SIG-M5 treated with dmso at 0.1 percent for 504 hours (cell line): Measurements from ENCODE around the gene KLK7.

Experiments
- DNase-seq: peaks from one replicate; lab custom pipeline; 2025; ENCODE audit not compliant: unreplicated experiment; lab: John Stamatoyannopoulos, UW

KLK7 gene

DNA sequence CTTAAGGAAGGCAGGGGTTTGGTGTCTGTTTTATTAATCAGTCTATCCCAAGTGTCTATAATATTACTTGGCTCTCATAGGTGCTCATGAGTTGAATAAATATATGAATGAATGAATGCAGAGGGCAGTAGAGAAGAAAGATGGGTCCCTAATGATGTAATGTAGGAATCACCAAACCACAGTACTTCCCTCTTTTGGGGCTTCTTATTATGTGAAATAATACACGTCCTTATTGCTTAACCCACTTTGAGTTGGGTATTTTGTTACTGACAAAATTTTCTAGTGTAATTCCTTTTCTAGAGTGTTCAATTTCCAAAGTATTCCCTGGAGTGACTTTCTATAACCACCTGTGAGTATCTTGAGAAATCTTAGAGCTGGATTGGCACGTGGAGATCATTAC lies 44.1 kb downstream of the KLK7 start:
- peak; percentile 15 for DNase-seq

DNA sequence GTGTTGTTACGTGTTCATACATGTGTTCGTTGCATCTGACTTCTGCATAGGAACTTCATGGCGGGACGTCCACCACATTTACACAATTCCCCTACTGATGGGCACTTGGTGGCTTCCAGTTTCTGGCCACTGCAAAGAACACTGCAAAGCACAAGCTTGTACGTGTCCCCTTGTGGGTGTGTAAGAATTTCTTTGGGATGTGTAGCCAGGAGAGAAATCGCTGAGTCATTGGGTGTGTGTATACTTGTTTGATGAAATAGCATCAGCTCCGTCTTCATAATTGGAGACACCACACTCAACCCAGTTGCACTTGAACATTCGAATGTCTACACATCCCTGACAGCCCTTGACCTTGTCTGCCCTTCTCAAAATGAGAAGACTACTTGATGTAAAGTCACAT lies 50.1 kb downstream of the KLK7 start:
- DNase-seq = peak; percentile 11

DNA sequence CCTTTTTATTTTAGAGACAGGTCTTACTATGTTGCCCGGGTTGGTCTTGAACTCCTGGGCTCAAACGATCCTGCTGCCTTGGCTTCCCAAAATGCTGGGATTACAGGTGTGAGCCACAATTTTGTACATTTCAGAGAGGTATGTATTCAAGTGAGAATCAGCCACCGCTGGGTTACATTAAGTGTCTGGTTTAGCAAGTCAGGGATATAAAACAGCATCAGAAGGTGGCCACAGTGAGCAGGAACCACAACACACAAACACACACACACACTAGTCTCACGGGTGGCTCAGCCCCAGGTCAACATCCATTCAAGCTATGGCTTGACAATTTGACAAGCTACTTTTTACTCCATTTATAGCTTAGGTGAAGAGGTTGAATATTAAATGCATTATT lies 51.0 kb downstream of the KLK7 start:
- DNase-seq = peak; percentile 3

DNA sequence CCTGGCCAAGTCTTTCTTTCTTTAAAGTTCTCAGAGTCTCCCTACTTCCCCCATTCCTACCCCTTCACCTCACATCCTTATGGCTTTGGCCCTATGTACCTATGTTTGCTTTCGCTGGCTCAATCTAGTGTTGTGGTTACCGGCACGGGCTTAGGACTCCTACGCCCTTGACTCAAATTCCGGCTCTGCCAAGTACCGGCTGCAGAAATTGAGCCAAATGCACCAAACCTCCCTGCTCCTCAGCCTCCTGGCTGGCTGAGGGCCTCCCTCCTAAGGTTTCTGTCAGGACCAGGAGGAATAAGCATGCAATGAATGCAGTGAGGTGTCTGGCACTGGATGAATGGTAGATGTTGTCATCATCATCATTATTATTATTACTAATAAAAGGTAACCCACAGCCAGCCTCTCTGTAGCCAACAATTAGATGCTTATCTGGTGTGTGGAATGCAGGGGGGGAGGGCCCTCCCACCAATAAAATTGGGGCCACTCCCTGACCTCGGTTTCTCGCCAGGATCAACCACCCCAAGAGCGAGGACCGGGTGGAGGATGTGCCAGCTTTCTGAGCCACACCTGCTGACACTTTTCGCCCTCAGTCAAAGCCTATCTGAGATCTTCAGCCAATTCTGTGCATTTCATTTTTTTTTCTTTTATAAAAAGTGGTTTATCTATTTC lies 51.6 kb downstream of the KLK7 start:
- DNase-seq = peak; percentile 9

DNA sequence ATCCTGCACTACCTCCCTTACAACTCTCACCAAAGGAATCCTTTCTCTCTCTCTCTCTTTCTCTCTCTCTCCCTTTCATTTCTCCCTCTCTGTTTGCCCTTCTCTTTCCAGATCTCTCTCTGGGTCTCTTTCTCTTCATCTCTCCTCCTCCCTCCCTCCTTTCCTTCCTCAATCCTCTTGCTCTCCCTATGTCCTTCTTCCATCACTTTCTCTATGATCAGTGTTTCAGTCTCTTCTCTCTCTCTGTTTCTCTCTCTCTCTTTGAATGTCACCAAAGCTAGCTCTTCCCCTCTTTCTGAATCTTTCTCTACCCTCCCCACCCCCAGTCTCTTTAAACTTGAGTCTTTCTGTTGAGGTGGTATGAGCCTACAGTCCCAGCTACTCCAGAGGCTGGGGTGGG lies 52.7 kb downstream of the KLK7 start:
- no peak for DNase-seq

DNA sequence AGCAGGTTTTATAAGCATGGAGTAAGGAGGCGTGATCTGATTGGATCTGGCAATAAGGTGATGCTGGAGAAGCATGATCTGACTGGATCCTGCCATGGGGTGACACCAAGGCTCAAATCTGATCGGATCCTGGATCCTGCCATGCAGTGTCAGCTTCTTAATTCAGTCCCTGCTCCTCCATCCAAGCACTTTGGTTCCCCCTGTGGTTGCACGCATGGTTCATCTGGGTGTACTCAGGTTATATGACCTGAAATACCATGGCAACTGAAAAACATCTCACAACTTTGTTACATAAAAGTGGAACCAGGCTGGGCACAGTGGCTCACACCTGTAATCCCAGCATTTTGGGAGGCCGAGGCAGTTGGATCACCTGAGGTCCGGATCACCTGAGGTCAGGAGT lies 54.9 kb downstream of the KLK7 start:
- DNase-seq = no peak
